Keratinocyte (primary cell): ENCODE measurements around the gene WDR7. TPM values are rescaled to one million over a fixed set of nuclear protein-coding genes. Genes with fewer than 3 reads are reported as not detected.

Experiments
- DNase-seq: peaks from one replicate; pipeline ENCODE4 v3.0.0-alpha.2; 2011; ENCODE audit warnings: low read depth, missing footprints, low spot score
- FAIRE-seq: peaks from 2 replicates; lab custom pipeline; 2011; peaks lifted over from hg19 to GRCh38; lab: Jason Lieb, UNC
- H2AFZ ChIP-seq: 2 replicates; pipeline ENCODE4 v1.6.0; 2012; ENCODE audit warnings: low read length, control low read depth, inconsistent platforms; ENCODE audit not compliant: control insufficient read depth
- H3K27ac ChIP-seq: 2 replicates; pipeline ENCODE4 v1.5.1; 2011; ENCODE audit warnings: low read length; ENCODE audit not compliant: control insufficient read depth, insufficient read depth
- H3K27me3 ChIP-seq: 3 replicates; pipeline ENCODE4 v1.6.0; 2011; ENCODE audit warnings: low read length; ENCODE audit not compliant: control insufficient read depth, insufficient read depth; ENCODE audit errors: extremely low read depth
- H3K36me3 ChIP-seq, 2 experiments: 2 replicates in 1 of 2; 3 replicates in 1 of 2; pipeline ENCODE4 v1.5.1; 2011; ENCODE audit warnings: low read length in 2 of 2, mild to moderate bottlenecking in 1 of 2; ENCODE audit not compliant: control insufficient read depth in 2 of 2, insufficient read depth in 2 of 2; ENCODE audit errors: extremely low read depth in 1 of 2
- H3K4me1 ChIP-seq: 3 replicates; pipeline ENCODE4 v1.5.1; 2011; ENCODE audit warnings: low read length; ENCODE audit not compliant: control insufficient read depth, insufficient read depth; ENCODE audit errors: extremely low read depth
- H3K4me2 ChIP-seq: 3 replicates; pipeline ENCODE4 v1.6.0; 2011; ENCODE audit warnings: low read depth, low read length; ENCODE audit not compliant: control insufficient read depth, insufficient read depth; ENCODE audit errors: extremely low read depth
- H3K4me3 ChIP-seq, 3 experiments: fragments of 200-600 bp in 1 of 3; sonication (generic) in 1 of 3; 2 replicates in 2 of 3; 3 replicates in 1 of 3; pipeline ENCODE4 v1.5.1; 2011 to 2016; ENCODE audit warnings: low read length in 3 of 3, mild to moderate bottlenecking in 3 of 3, control low read depth in 2 of 3, inconsistent platforms in 1 of 3, low read depth in 1 of 3, mixed read lengths in 1 of 3, mixed run types in 1 of 3, moderate library complexity in 1 of 3; ENCODE audit not compliant: control insufficient read depth in 2 of 3, insufficient read depth in 2 of 3; ENCODE audit errors: extremely low read depth in 1 of 3
- H3K79me2 ChIP-seq: 2 replicates; pipeline ENCODE4 v1.6.0; 2012; ENCODE audit warnings: low read length; ENCODE audit not compliant: control insufficient read depth, insufficient read depth
- H3K9ac ChIP-seq: 3 replicates; pipeline ENCODE4 v1.6.0; 2011; ENCODE audit warnings: low read length; ENCODE audit not compliant: control insufficient read depth, insufficient read depth; ENCODE audit errors: extremely low read depth
- H3K9me1 ChIP-seq: 3 replicates; pipeline ENCODE4 v1.6.0; 2011; ENCODE audit warnings: low read length; ENCODE audit not compliant: control insufficient read depth, insufficient read depth; ENCODE audit errors: extremely low read depth
- H3K9me3 ChIP-seq: 2 replicates; pipeline ENCODE4 v1.5.1; 2012; ENCODE audit warnings: low read depth, low read length; ENCODE audit not compliant: control insufficient read depth
- H4K20me1 ChIP-seq: 3 replicates; pipeline ENCODE4 v1.6.0; 2011; ENCODE audit warnings: low read length; ENCODE audit not compliant: control insufficient read depth, insufficient read depth; ENCODE audit errors: extremely low read depth
- EZH2 ChIP-seq: IDR thresholded peaks from one replicate; pipeline ENCODE4 v1.6.1; 2012; ENCODE audit warnings: inconsistent platforms, mild to moderate bottlenecking, low read length, moderate library complexity
- dilution Hi-C: fragments of 300-500 bp; cut with MboI; formaldehyde crosslinking; loops from one replicate; pipeline ENCODE4 v1.7.0; 2020; ENCODE audit warnings: low sequenced_read_pairs; ENCODE audit not compliant: extremely low pct_ligation_motif_present
- polyA plus RNA-seq, 5 experiments: library from polyadenylated mRNA; depleted of rRNA in 3 of 5; stranded (reverse) in 3 of 5; stranded (forward) in 1 of 5; unstranded in 1 of 5; fragments of >200 nt; gene quantifications; 1 replicate in 1 of 5; 2 replicates in 3 of 5; 3 replicates in 1 of 5; pipeline versions ENCODE4 v1.2.1 to v1.2.3, GENCODE V29; 2011 to 2012; ENCODE audit warnings: missing spikeins in 2 of 5, low read depth in 1 of 5, low replicate concordance in 1 of 5
- TF ChIP-seq, protein P1 (sequence below), 3 experiments: IDR thresholded peaks in 1 of 3; conservative IDR thresholded peaks in 1 of 3; optimal IDR thresholded peaks in 1 of 3; 2 replicates in 2 of 3; 3 replicates in 1 of 3; pipeline versions ENCODE3 to v1.5.1; 2011; ENCODE audit warnings: low read length in 3 of 3, mild to moderate bottlenecking in 3 of 3, moderate library complexity in 2 of 3, control low read depth in 1 of 3, inconsistent platforms in 1 of 3; ENCODE audit not compliant: insufficient read depth in 2 of 3; ENCODE audit errors: extremely low read depth in 1 of 3

The WDR7 gene
- polyA plus RNA-seq, 1 donor (not counting 4 experiments of a cell fraction or from before 2014, with no cell fraction given) = 6.9 TPM

DNA sequence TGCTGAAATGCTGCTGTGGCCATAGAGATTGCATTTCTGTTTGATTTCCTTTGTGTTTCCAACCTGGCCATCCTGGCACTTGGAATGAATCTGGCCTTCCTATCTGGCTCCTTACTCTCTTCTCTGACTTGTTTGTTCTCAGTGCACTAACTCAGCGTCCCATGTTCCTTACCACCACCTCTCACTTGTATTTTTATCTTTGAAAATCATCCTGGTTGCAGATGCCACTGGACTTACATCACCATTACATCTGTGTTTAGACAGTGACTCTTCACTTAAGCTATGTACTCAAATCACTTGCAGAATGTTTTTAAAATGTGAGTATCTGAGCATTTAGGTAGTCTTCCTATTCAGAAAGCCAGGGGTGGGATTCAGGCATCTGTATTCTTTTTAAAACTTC is 239.5 kb downstream of the WDR7 start:
- peak overlapping the region; percentile 1 for H3K27ac ChIP-seq
- peak; percentile 19 for DNase-seq
- peak; percentile 81 for FAIRE-seq

DNA sequence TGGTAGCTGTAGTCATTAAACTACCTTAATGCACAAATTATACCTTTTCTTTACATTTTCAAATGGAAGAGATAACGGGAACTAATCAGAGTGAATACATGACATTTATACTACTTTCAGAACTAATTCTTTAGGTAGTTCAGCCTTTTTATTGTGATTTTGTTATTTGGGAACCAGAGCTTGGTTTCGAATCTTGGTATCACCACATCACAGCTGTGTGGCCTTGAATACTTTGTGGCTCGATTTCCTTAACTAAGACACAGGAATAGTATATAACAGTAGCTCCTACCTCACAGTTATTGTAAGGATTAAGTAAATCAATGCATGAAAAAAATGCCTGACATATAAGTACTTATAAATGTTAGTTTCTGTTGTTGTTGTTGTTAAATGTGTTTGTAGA is 240.0 kb downstream of the WDR7 start:
- FAIRE-seq = no peak
- Histone ChIP-seq H3K79me2 (no peaks in the 10 kb centered on the region), H3K9me1 (no peaks in the 10 kb centered on the region), H3K4me2 (peak overlapping the region; percentile 25), H3K9me3 (no peaks in the 10 kb centered on the region), H3K27me3 (no peaks in the 10 kb centered on the region), H2AFZ (no peak overlapping the region), H3K9ac (no peak overlapping the region), H3K27ac (peak overlapping the region; percentile 7), H3K36me3 (no peaks in the 10 kb centered on the region), H4K20me1 (no peaks in the 10 kb centered on the region), H3K4me1 (peaks cover 10% of the 10 kb centered on the region), H3K4me3 (no peak overlapping the region)
- no peak for TF ChIP-seq EZH2
- TF ChIP-seq, protein P1, sequence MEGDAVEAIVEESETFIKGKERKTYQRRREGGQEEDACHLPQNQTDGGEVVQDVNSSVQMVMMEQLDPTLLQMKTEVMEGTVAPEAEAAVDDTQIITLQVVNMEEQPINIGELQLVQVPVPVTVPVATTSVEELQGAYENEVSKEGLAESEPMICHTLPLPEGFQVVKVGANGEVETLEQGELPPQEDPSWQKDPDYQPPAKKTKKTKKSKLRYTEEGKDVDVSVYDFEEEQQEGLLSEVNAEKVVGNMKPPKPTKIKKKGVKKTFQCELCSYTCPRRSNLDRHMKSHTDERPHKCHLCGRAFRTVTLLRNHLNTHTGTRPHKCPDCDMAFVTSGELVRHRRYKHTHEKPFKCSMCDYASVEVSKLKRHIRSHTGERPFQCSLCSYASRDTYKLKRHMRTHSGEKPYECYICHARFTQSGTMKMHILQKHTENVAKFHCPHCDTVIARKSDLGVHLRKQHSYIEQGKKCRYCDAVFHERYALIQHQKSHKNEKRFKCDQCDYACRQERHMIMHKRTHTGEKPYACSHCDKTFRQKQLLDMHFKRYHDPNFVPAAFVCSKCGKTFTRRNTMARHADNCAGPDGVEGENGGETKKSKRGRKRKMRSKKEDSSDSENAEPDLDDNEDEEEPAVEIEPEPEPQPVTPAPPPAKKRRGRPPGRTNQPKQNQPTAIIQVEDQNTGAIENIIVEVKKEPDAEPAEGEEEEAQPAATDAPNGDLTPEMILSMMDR (optimal IDR thresholded peaks at IDR 0.05 in 1 of 3, IDR thresholded peaks at IDR 0.05 in 1 of 3, conservative IDR thresholded peaks at IDR 0.05 in 1 of 3; ENCODE audit: extremely low read depth in 1 of 3, insufficient read depth in 2 of 3, low read length in 3 of 3) = no peak
- dilution Hi-C loops = no loop called here
- DNase-seq = no peak

More for the DNA sequence above, 239.5 kb downstream of the WDR7 start:
- no peaks in the 10 kb centered on the region for H3K36me3 ChIP-seq
- H3K9me1 ChIP-seq = no peaks in the 10 kb centered on the region
- peak overlapping the region; percentile 25 for H3K4me2 ChIP-seq
- no peaks in the 10 kb centered on the region for H4K20me1 ChIP-seq
- dilution Hi-C loops = no loop called here
- H3K9me3 ChIP-seq = no peaks in the 10 kb centered on the region
- H3K27me3 ChIP-seq = no peaks in the 10 kb centered on the region
- peak overlapping the region; percentile 20 for H2AFZ ChIP-seq
- TF ChIP-seq, protein P1 (optimal IDR thresholded peaks at IDR 0.05 in 1 of 3, IDR thresholded peaks at IDR 0.05 in 1 of 3, conservative IDR thresholded peaks at IDR 0.05 in 1 of 3; ENCODE audit: extremely low read depth in 1 of 3, insufficient read depth in 2 of 3, low read length in 3 of 3) = no peak
- TF ChIP-seq EZH2 = no peak
- H3K4me1 ChIP-seq = peaks cover 10% of the 10 kb centered on the region
- H3K79me2 ChIP-seq = no peaks in the 10 kb centered on the region
- no peak overlapping the region for H3K9ac ChIP-seq
- no peak overlapping the region for H3K4me3 ChIP-seq
